Progenitor cell of endocrine pancreas (in vitro differentiated cells): ENCODE data around the gene ATRN. TPM values are rescaled to one million over a fixed set of nuclear protein-coding genes. Genes with fewer than 3 reads are reported as not detected.

Source experiments
- DNase-seq: peaks from one replicate; pipeline ENCODE4 v3.0.0; 2021; ENCODE audit warnings: low spot score; ENCODE audit not compliant: unreplicated experiment
- H3K27ac Mint-ChIP-seq: 2 replicates; pipeline ENCODE4 v1.8.0; 2021; ENCODE audit warnings: mild to moderate bottlenecking, moderate library complexity, mixed read lengths
- H3K27me3 Mint-ChIP-seq: 2 replicates; pipeline ENCODE4 v1.8.0; 2021; ENCODE audit warnings: mixed read lengths
- H3K36me3 Mint-ChIP-seq: 2 replicates; pipeline ENCODE4 v1.8.0; 2022; ENCODE audit warnings: mixed read lengths; ENCODE audit not compliant: insufficient read depth
- H3K4me1 Mint-ChIP-seq: 2 replicates; pipeline ENCODE4 v1.8.0; 2021; ENCODE audit warnings: low read depth, mixed read lengths
- H3K4me3 Mint-ChIP-seq: 2 replicates; pipeline ENCODE4 v1.8.0; 2021; ENCODE audit warnings: low read depth, mild to moderate bottlenecking, moderate library complexity, mixed read lengths
- H3K9me3 Mint-ChIP-seq: 2 replicates; pipeline ENCODE4 v1.8.0; 2021; ENCODE audit warnings: low read depth, mixed read lengths
- CTCF ChIP-seq: fragments of 200-600 bp; sonication (generic); IDR thresholded peaks from one replicate; pipeline ENCODE4 v1.5.0; 2021; ENCODE audit warnings: antibody characterized with exemption, mild to moderate bottlenecking; ENCODE audit not compliant: unreplicated experiment
- total RNA-seq: library from RNA; stranded (reverse); gene quantifications from 2 replicates; pipeline ENCODE4 v1.2.1, GENCODE V29; 2021

ATRN gene
- total RNA-seq, 1 donor from 2014 or later, result 54.5 TPM

GRCh38 chr20:3621111-3621510 is 150.3 kb downstream of the ATRN start:
- Mint-ChIP-seq H3K27me3 (no peaks in the 10 kb centered on the region), H3K36me3 (peaks cover 4% of the 10 kb centered on the region), H3K4me3 (no peak overlapping the region), H3K9me3 (no peaks in the 10 kb centered on the region), H3K4me1 (peaks cover 9% of the 10 kb centered on the region), H3K27ac (no peak overlapping the region)
- TF ChIP-seq CTCF, result peak; percentile 32
- DNase-seq, result no peak

GRCh38 chr20:3622406-3622805 is 151.6 kb downstream of the ATRN start:
- Mint-ChIP-seq H3K27ac (no peak overlapping the region), H3K4me3 (no peak overlapping the region), H3K4me1 (peaks cover 8% of the 10 kb centered on the region), H3K36me3 (peaks cover 4% of the 10 kb centered on the region), H3K27me3 (no peaks in the 10 kb centered on the region), H3K9me3 (no peaks in the 10 kb centered on the region)
- no peak for DNase-seq
- no peak for TF ChIP-seq CTCF

GRCh38 chr20:3627476-3627875 is 156.7 kb downstream of the ATRN start:
- TF ChIP-seq CTCF, result no peak
- Mint-ChIP-seq H3K4me3 (no peak overlapping the region), H3K36me3 (peaks cover 15% of the 10 kb centered on the region), H3K4me1 (peaks cover 6% of the 10 kb centered on the region), H3K9me3 (no peaks in the 10 kb centered on the region), H3K27ac (no peak overlapping the region), H3K27me3 (no peaks in the 10 kb centered on the region)
- no peak for DNase-seq

GRCh38 chr20:3628502-3629314 is 157.9 kb downstream of the ATRN start:
- Mint-ChIP-seq H3K27ac (no peak overlapping the region), H3K4me1 (peaks cover 5% of the 10 kb centered on the region), H3K27me3 (no peaks in the 10 kb centered on the region)

GRCh38 chr20:3629893-3630292 is 159.1 kb downstream of the ATRN start:
- no peaks in the 10 kb centered on the region for H3K9me3 Mint-ChIP-seq
- H3K27me3 Mint-ChIP-seq, result no peaks in the 10 kb centered on the region
- TF ChIP-seq CTCF, result no peak
- peaks cover 5% of the 10 kb centered on the region for H3K4me1 Mint-ChIP-seq
- no peak overlapping the region for H3K4me3 Mint-ChIP-seq
- H3K36me3 Mint-ChIP-seq, result peaks cover 19% of the 10 kb centered on the region
- DNase-seq, result no peak
- H3K27ac Mint-ChIP-seq, result no peak overlapping the region

More at GRCh38 chr20:3628502-3629314, 157.9 kb downstream of the ATRN start:
- TF ChIP-seq CTCF, result no peak
- DNase-seq, result no peak
- Mint-ChIP-seq H3K36me3 (peaks cover 16% of the 10 kb centered on the region), H3K9me3 (no peaks in the 10 kb centered on the region), H3K4me3 (no peak overlapping the region)
